Measurements from ENCODE around the gene TEX52. TPM values are rescaled to one million over a fixed set of nuclear protein-coding genes. Genes with fewer than 3 reads are reported as not detected.

TEX52 gene
- polyA plus RNA-seq, 1 donor from 2014 or later: not detected

DNA sequence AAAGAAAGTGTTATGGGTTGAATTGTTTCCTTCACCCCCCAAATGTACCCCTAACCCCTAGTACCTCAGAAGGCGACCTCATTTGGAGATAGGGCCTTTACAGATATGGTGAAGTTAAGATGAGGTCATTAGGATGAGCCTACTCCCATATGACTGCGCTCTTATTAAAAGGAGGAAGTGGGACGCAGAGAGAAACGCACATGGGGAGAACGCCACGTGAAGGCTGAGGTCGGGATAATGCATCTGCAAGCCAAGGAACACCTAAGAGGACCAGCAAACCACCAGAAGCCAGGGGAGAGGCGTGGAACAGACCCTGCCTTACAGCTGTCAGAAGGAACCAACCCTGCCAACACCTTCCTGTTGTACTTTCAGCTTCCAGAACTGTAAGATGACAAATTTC is 20.3 kb downstream of the TEX52 start:
- TF ChIP-seq EP300 (conservative IDR thresholded peaks at IDR 0.05; ENCODE audit: poor library complexity, severe bottlenecking): no peak
- TF ChIP-seq, protein P1, sequence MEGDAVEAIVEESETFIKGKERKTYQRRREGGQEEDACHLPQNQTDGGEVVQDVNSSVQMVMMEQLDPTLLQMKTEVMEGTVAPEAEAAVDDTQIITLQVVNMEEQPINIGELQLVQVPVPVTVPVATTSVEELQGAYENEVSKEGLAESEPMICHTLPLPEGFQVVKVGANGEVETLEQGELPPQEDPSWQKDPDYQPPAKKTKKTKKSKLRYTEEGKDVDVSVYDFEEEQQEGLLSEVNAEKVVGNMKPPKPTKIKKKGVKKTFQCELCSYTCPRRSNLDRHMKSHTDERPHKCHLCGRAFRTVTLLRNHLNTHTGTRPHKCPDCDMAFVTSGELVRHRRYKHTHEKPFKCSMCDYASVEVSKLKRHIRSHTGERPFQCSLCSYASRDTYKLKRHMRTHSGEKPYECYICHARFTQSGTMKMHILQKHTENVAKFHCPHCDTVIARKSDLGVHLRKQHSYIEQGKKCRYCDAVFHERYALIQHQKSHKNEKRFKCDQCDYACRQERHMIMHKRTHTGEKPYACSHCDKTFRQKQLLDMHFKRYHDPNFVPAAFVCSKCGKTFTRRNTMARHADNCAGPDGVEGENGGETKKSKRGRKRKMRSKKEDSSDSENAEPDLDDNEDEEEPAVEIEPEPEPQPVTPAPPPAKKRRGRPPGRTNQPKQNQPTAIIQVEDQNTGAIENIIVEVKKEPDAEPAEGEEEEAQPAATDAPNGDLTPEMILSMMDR (IDR thresholded peaks at IDR 0.05; ENCODE audit: poor library complexity, severe bottlenecking): no peak
- TF ChIP-seq SMC3 (conservative IDR thresholded peaks at IDR 0.05; ENCODE audit: poor library complexity): no peak
- no peak for TF ChIP-seq RAD21 (conservative IDR thresholded peaks at IDR 0.05)
- TF ChIP-seq POLR2AphosphoS5 (IDR thresholded peaks at IDR 0.05): no peak
- TF ChIP-seq TAF1 (IDR thresholded peaks at IDR 0.05; ENCODE audit: low read depth): no peak
- no peak for TF ChIP-seq EZH2 (IDR thresholded peaks at IDR 0.05; ENCODE audit: borderline replicate concordance, insufficient read depth, low read length, poor library complexity, severe bottlenecking)
- TF ChIP-seq, protein P2, sequence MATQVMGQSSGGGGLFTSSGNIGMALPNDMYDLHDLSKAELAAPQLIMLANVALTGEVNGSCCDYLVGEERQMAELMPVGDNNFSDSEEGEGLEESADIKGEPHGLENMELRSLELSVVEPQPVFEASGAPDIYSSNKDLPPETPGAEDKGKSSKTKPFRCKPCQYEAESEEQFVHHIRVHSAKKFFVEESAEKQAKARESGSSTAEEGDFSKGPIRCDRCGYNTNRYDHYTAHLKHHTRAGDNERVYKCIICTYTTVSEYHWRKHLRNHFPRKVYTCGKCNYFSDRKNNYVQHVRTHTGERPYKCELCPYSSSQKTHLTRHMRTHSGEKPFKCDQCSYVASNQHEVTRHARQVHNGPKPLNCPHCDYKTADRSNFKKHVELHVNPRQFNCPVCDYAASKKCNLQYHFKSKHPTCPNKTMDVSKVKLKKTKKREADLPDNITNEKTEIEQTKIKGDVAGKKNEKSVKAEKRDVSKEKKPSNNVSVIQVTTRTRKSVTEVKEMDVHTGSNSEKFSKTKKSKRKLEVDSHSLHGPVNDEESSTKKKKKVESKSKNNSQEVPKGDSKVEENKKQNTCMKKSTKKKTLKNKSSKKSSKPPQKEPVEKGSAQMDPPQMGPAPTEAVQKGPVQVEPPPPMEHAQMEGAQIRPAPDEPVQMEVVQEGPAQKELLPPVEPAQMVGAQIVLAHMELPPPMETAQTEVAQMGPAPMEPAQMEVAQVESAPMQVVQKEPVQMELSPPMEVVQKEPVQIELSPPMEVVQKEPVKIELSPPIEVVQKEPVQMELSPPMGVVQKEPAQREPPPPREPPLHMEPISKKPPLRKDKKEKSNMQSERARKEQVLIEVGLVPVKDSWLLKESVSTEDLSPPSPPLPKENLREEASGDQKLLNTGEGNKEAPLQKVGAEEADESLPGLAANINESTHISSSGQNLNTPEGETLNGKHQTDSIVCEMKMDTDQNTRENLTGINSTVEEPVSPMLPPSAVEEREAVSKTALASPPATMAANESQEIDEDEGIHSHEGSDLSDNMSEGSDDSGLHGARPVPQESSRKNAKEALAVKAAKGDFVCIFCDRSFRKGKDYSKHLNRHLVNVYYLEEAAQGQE (IDR thresholded peaks at IDR 0.05; ENCODE audit: borderline replicate concordance): no peak
- TF ChIP-seq MXI1 (conservative IDR thresholded peaks at IDR 0.05; ENCODE audit: poor library complexity, severe bottlenecking): no peak
- H2AFZ ChIP-seq (ENCODE audit: low read depth, low read length): no peak overlapping the region

DNA sequence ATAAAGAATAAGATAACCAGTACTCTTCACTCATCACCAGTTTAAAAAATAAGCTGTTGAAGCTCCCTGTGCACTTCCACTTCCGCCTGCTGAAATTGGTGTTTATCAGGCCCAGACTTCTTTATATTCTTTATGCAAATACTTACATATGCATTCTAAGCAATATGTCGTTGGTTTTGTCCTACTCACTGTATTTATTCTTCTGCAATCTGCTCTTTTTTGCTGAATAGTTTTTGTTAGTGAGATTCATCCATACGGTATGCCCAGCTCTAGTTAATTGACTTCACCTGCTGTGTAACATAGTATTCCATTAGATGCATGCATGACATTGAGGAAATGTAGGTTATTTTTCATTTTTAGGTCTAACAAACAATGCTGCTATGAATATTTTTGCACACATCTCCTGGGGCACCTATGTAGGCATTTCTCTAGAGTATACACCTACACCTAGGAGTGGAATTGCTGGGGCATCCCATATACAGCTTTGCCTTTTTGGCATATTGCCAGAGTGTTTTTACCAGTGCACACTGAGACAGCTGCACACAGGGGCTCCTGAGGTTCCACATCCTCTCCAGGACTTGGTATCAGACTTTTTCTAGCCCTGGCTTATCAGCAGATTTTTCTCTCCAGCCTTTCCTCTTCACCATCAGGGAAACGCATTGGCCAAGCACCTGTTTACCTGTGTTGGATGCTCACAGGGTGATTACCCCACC is 21.0 kb downstream of the TEX52 start:
- no peaks in the 10 kb centered on the region for H3K9me3 ChIP-seq (ENCODE audit: low read length)
- H3K27ac ChIP-seq (ENCODE audit: low read length): no peak overlapping the region
- H3K9me2 ChIP-seq (ENCODE audit: insufficient read depth, low read length): no peaks in the 10 kb centered on the region
- no peak overlapping the region for H3K4me2 ChIP-seq (ENCODE audit: low read length)
- no peak overlapping the region for H2AFZ ChIP-seq (ENCODE audit: low read depth, low read length)
- H3K9ac ChIP-seq (ENCODE audit: low read length): no peak overlapping the region
- H3K27me3 ChIP-seq (ENCODE audit: insufficient read depth, low read depth, low read length): no peaks in the 10 kb centered on the region
- H3K4me3 ChIP-seq (ENCODE audit: low read length): no peak overlapping the region
- H3K79me2 ChIP-seq (replicated peaks; ENCODE audit: insufficient read depth, low read length): no peaks in the 10 kb centered on the region
- H4K20me1 ChIP-seq (ENCODE audit: insufficient read depth): no peaks in the 10 kb centered on the region
- H3K36me3 ChIP-seq (ENCODE audit: insufficient read depth, low read length): no peaks in the 10 kb centered on the region
- H3F3A ChIP-seq (ENCODE audit: insufficient read depth, low read length, poor library complexity, severe bottlenecking): no peaks in the 10 kb centered on the region
- TF ChIP-seq EP300 (conservative IDR thresholded peaks at IDR 0.05; ENCODE audit: poor library complexity, severe bottlenecking) (no peak), EZH2 (IDR thresholded peaks at IDR 0.05; ENCODE audit: borderline replicate concordance, insufficient read depth, low read length, poor library complexity, severe bottlenecking) (no peak), TAF1 (IDR thresholded peaks at IDR 0.05; ENCODE audit: low read depth) (no peak), SMC3 (conservative IDR thresholded peaks at IDR 0.05; ENCODE audit: poor library complexity) (no peak), MXI1 (conservative IDR thresholded peaks at IDR 0.05; ENCODE audit: poor library complexity, severe bottlenecking) (no peak), POLR2AphosphoS5 (IDR thresholded peaks at IDR 0.05) (no peak), RAD21 (conservative IDR thresholded peaks at IDR 0.05) (no peak)
- TF ChIP-seq, protein P2 (IDR thresholded peaks at IDR 0.05; ENCODE audit: borderline replicate concordance): no peak
- TF ChIP-seq, protein P1 (IDR thresholded peaks at IDR 0.05; ENCODE audit: poor library complexity, severe bottlenecking): no peak

More for the DNA sequence above, 20.3 kb downstream of the TEX52 start:
- H3K9me2 ChIP-seq (ENCODE audit: insufficient read depth, low read length): no peaks in the 10 kb centered on the region
- no peaks in the 10 kb centered on the region for H3K79me2 ChIP-seq (replicated peaks; ENCODE audit: insufficient read depth, low read length)
- no peaks in the 10 kb centered on the region for H4K20me1 ChIP-seq (ENCODE audit: insufficient read depth)
- no peaks in the 10 kb centered on the region for H3F3A ChIP-seq (ENCODE audit: insufficient read depth, low read length, poor library complexity, severe bottlenecking)
- H3K27ac ChIP-seq (ENCODE audit: low read length): no peak overlapping the region
- H3K4me2 ChIP-seq (ENCODE audit: low read length): no peak overlapping the region
- H3K4me3 ChIP-seq (ENCODE audit: low read length): no peak overlapping the region
- H3K27me3 ChIP-seq (ENCODE audit: insufficient read depth, low read depth, low read length): no peaks in the 10 kb centered on the region
- H3K9me3 ChIP-seq (ENCODE audit: low read length): no peaks in the 10 kb centered on the region
- H3K36me3 ChIP-seq (ENCODE audit: insufficient read depth, low read length): no peaks in the 10 kb centered on the region
- no peak overlapping the region for H3K9ac ChIP-seq (ENCODE audit: low read length)
